ENCODE measurements around the gene XAF1.

DNA sequence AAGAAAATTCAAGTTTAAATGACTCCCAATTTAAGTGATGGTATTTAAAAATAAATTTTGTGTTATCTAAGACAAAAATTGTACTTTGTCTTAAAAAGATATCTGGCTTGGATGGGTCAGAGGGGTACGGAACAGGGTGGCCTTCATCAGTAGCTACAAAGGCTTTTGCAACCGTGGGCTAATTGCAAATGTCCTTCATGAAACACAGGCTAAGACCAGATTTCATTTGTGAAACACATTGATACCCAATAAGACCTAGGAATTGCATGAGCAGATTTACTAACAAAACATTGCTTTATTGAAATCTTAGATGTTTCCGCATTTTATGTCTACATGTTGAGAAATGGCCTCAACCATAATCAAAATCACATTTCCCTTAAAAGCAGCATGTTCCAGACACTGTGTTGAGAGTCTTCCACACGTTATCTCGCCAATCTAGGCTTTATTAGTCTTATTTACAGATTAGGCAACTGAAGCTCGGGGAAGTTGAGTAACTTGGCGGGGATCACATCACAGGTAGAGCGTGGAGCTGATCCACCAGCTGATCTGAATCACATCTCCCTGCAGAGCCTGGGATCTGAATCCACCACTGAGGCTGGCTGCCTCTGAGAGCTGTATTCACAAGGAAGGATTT lies 42.0 kb downstream of the XAF1 start:
- TF ChIP-seq, protein P1, sequence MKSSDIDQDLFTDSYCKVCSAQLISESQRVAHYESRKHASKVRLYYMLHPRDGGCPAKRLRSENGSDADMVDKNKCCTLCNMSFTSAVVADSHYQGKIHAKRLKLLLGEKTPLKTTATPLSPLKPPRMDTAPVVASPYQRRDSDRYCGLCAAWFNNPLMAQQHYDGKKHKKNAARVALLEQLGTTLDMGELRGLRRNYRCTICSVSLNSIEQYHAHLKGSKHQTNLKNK (CRISPR knock-in tag; IDR thresholded peaks at IDR 0.05) = no peak
- TF ChIP-seq, protein P2, sequence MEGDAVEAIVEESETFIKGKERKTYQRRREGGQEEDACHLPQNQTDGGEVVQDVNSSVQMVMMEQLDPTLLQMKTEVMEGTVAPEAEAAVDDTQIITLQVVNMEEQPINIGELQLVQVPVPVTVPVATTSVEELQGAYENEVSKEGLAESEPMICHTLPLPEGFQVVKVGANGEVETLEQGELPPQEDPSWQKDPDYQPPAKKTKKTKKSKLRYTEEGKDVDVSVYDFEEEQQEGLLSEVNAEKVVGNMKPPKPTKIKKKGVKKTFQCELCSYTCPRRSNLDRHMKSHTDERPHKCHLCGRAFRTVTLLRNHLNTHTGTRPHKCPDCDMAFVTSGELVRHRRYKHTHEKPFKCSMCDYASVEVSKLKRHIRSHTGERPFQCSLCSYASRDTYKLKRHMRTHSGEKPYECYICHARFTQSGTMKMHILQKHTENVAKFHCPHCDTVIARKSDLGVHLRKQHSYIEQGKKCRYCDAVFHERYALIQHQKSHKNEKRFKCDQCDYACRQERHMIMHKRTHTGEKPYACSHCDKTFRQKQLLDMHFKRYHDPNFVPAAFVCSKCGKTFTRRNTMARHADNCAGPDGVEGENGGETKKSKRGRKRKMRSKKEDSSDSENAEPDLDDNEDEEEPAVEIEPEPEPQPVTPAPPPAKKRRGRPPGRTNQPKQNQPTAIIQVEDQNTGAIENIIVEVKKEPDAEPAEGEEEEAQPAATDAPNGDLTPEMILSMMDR (IDR thresholded peaks at IDR 0.05) = no peak
- TF ChIP-seq, protein P3, sequence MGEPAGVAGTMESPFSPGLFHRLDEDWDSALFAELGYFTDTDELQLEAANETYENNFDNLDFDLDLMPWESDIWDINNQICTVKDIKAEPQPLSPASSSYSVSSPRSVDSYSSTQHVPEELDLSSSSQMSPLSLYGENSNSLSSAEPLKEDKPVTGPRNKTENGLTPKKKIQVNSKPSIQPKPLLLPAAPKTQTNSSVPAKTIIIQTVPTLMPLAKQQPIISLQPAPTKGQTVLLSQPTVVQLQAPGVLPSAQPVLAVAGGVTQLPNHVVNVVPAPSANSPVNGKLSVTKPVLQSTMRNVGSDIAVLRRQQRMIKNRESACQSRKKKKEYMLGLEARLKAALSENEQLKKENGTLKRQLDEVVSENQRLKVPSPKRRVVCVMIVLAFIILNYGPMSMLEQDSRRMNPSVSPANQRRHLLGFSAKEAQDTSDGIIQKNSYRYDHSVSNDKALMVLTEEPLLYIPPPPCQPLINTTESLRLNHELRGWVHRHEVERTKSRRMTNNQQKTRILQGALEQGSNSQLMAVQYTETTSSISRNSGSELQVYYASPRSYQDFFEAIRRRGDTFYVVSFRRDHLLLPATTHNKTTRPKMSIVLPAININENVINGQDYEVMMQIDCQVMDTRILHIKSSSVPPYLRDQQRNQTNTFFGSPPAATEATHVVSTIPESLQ (CRISPR knock-in tag; IDR thresholded peaks at IDR 0.05) = no peak
- TF ChIP-seq, protein P4, sequence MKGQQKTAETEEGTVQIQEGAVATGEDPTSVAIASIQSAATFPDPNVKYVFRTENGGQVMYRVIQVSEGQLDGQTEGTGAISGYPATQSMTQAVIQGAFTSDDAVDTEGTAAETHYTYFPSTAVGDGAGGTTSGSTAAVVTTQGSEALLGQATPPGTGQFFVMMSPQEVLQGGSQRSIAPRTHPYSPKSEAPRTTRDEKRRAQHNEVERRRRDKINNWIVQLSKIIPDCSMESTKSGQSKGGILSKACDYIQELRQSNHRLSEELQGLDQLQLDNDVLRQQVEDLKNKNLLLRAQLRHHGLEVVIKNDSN (CRISPR knock-in tag; IDR thresholded peaks at IDR 0.05) = no peak
- TF ChIP-seq FOXJ3 (CRISPR knock-in tag; IDR thresholded peaks at IDR 0.05; ENCODE audit: borderline replicate concordance) (no peak), ESRRA (CRISPR knock-in tag; IDR thresholded peaks at IDR 0.05; ENCODE audit: borderline replicate concordance) (no peak), CREB1 (CRISPR knock-in tag; IDR thresholded peaks at IDR 0.05) (no peak), ATF1 (CRISPR knock-in tag; IDR thresholded peaks at IDR 0.05) (no peak), ZNF121 (CRISPR knock-in tag; IDR thresholded peaks at IDR 0.05) (no peak)
- TF ChIP-seq, protein P5, sequence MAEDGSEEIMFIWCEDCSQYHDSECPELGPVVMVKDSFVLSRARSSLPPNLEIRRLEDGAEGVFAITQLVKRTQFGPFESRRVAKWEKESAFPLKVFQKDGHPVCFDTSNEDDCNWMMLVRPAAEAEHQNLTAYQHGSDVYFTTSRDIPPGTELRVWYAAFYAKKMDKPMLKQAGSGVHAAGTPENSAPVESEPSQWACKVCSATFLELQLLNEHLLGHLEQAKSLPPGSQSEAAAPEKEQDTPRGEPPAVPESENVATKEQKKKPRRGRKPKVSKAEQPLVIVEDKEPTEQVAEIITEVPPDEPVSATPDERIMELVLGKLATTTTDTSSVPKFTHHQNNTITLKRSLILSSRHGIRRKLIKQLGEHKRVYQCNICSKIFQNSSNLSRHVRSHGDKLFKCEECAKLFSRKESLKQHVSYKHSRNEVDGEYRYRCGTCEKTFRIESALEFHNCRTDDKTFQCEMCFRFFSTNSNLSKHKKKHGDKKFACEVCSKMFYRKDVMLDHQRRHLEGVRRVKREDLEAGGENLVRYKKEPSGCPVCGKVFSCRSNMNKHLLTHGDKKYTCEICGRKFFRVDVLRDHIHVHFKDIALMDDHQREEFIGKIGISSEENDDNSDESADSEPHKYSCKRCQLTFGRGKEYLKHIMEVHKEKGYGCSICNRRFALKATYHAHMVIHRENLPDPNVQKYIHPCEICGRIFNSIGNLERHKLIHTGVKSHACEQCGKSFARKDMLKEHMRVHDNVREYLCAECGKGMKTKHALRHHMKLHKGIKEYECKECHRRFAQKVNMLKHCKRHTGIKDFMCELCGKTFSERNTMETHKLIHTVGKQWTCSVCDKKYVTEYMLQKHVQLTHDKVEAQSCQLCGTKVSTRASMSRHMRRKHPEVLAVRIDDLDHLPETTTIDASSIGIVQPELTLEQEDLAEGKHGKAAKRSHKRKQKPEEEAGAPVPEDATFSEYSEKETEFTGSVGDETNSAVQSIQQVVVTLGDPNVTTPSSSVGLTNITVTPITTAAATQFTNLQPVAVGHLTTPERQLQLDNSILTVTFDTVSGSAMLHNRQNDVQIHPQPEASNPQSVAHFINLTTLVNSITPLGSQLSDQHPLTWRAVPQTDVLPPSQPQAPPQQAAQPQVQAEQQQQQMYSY (CRISPR knock-in tag; IDR thresholded peaks at IDR 0.05) = no peak
